ENCODE data around the gene KLC1.

DNA sequence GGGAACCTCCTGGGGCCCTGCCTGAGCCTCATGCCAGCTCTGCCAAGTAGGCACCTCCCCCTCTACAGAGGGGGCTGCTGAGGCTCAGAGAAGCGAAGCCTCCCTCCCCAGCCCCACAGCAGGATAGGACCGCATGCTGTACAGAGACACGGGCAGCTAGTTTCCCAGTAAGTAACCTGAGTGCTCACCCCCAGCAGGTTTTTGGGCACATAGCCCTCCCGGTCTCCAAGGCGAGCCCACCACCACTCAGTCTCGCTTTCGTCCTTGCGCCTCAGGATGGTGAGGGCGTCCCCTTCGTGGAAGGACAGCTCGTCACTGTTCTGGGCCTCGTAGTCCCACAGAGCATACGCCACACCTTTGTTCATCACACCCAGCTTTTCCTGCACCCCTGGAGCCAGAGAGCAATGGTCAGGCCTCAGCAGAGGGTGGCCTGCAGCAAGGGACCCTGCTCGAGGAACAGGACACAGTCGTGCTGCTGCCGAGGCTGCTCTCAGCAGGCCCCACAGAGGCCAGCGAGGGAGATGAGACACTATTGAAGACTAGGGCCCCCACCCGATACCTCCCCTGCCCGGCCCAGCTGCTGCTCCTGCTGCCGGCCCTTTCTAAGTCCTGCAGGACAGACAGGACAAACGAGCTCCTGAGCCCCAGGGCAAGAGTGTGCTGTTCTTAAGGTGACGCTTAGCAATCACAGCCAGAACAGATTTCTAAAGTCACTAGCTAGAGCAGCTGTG is 107.0 kb downstream of the KLC1 start:
- TF ChIP-seq POLR2A (IDR thresholded peaks at IDR 0.05; ENCODE audit: borderline replicate concordance, extremely low read depth, insufficient read depth, insufficient read length): no peak
- TF ChIP-seq, protein P1, sequence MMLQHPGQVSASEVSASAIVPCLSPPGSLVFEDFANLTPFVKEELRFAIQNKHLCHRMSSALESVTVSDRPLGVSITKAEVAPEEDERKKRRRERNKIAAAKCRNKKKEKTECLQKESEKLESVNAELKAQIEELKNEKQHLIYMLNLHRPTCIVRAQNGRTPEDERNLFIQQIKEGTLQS (IDR thresholded peaks at IDR 0.05): no peak
- TF ChIP-seq, protein P2, sequence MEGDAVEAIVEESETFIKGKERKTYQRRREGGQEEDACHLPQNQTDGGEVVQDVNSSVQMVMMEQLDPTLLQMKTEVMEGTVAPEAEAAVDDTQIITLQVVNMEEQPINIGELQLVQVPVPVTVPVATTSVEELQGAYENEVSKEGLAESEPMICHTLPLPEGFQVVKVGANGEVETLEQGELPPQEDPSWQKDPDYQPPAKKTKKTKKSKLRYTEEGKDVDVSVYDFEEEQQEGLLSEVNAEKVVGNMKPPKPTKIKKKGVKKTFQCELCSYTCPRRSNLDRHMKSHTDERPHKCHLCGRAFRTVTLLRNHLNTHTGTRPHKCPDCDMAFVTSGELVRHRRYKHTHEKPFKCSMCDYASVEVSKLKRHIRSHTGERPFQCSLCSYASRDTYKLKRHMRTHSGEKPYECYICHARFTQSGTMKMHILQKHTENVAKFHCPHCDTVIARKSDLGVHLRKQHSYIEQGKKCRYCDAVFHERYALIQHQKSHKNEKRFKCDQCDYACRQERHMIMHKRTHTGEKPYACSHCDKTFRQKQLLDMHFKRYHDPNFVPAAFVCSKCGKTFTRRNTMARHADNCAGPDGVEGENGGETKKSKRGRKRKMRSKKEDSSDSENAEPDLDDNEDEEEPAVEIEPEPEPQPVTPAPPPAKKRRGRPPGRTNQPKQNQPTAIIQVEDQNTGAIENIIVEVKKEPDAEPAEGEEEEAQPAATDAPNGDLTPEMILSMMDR (IDR thresholded peaks at IDR 0.05 in 2 of 3, conservative IDR thresholded peaks at IDR 0.05 in 1 of 3; ENCODE audit: borderline replicate concordance in 1 of 3, insufficient read depth in 1 of 3, low read depth in 2 of 3, low read length in 2 of 3): no peak
- TF ChIP-seq RAD21 (IDR thresholded peaks at IDR 0.05; ENCODE audit: low read depth): no peak
- TF ChIP-seq EZH2 (IDR thresholded peaks at IDR 0.05): no peak
- TF ChIP-seq SP1 (IDR thresholded peaks at IDR 0.05; ENCODE audit: low read depth): no peak
- TF ChIP-seq, protein P3, sequence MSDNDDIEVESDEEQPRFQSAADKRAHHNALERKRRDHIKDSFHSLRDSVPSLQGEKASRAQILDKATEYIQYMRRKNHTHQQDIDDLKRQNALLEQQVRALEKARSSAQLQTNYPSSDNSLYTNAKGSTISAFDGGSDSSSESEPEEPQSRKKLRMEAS (IDR thresholded peaks at IDR 0.05): no peak
- TF ChIP-seq EZH2phosphoT487 (IDR thresholded peaks at IDR 0.05; ENCODE audit: borderline replicate concordance): no peak
- TF ChIP-seq JUND (IDR thresholded peaks at IDR 0.05): no peak
- TF ChIP-seq ZNF274 (IDR thresholded peaks at IDR 0.05; ENCODE audit: low read depth, low read length): no peak
- no peak for TF ChIP-seq POLR2AphosphoS5 (IDR thresholded peaks at IDR 0.05; ENCODE audit: low read depth, low read length)

Measured in HCT116 (cell line).